Measurements from ENCODE around the gene HMGN5.

HMGN5 gene, protein sequence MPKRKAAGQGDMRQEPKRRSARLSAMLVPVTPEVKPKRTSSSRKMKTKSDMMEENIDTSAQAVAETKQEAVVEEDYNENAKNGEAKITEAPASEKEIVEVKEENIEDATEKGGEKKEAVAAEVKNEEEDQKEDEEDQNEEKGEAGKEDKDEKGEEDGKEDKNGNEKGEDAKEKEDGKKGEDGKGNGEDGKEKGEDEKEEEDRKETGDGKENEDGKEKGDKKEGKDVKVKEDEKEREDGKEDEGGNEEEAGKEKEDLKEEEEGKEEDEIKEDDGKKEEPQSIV

DNA sequence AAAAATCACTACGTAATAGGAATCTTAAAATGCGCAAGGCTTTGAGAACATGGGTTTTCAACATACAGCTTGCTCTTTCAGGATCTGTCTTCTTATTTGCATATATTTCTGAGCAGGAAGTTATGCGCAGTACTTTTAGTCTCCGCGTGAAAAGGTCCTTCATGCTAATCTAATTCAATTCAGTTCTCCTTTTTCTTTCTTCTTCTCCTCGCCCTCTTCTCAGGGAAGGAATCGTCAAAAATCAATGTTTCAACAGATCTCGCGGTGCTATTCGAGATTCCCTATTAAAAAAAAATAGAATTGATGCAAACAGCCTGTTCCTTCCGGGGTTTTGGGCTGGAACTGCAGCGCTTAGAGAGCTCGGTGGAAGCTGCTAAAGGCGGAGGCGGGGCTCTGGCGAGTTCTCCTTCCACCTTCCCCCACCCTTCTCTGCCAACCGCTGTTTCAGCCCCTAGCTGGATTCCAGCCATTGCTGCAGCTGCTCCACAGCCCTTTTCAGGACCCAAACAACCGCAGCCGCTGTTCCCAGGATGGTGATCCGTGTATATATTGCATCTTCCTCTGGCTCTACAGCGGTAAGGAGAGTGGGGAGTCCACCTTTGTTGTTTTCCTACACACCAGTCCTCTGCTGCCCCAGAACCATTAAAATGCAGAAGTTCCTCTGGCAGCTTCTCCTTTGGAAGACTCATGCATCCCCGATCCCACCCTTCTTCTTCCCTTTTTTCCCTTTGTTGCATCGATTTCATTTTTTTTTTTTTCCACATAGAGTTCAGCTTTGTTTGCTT is at the start of gene HMGN5, which contains the start of gene SH3BGRL:
Gene HMGN5 (minus strand): TSS at position 243 of the 785 bp plus-strand sequence. CDS start 80,364 bp downstream, outside the sequence.
Gene SH3BGRL (plus strand): TSS at position 432 of the 785 bp plus-strand sequence. CDS start 99 bp downstream, at position 531.
- peak; percentile 76 for DNase-seq

DNA sequence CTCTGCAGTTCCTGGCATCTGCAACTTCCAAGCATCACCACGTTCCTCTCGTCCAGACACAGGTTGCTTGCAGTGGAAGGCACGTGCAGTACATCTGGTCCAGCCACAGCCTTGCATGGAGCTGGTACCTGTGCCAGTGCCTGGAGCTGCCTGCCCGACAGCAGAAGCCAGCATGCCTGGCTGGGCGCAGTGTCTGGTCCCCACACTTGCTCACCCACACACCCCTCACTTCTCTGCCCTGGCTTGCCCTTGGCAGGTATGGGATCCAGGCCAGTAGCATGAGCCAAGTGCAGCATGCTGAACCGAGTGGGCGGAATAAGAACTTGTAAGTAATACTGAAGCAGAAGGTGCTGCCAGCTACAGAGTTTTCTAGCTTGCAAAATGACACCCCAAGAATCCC is 40.0 kb upstream of the HMGN5 start:
- DNase-seq = no peak

GRCh38 chrX:81240701-81241331 is 39.1 kb upstream of the HMGN5 start:
- no peak for DNase-seq

DNA sequence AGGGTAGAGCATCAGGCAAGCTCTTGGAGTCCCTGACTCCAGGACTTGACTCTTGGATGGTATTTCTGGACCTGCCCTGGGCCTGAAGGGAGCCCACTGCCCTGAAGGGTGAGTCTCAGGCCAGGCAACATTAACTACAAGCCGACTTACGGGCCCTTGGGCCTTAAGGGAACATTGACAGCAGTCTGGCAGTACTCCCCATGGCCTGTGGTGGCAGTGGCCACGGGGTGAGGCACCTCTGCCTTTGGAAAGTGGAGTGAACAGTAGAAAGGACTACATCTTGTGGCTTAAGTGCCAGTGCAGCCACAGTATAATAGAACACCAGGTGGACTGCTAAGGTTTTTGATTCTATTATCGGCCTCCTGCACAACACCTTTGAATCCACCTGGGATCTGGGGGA is 36.5 kb upstream of the HMGN5 start:
- no peak for DNase-seq

DNA sequence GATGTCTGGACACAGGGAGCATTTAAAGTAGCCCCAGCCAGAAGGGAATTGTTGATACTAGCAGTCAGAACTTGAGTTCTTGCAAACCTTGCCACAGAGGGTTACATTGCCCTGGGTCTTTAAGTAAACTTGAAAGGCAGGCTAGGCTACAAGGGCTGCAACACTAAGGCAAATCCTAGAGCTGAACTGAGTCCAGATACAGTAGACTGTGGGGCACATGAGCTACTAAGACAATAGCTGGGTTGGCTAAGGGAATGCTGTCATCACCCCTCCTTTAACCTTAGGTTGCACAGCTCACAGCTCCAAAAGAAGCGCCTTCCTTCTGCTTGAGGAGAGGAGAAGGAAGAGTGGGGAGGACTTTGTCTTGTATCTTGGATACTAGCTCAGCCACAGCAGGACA is 35.8 kb upstream of the HMGN5 start:
- no peak for DNase-seq

DNA sequence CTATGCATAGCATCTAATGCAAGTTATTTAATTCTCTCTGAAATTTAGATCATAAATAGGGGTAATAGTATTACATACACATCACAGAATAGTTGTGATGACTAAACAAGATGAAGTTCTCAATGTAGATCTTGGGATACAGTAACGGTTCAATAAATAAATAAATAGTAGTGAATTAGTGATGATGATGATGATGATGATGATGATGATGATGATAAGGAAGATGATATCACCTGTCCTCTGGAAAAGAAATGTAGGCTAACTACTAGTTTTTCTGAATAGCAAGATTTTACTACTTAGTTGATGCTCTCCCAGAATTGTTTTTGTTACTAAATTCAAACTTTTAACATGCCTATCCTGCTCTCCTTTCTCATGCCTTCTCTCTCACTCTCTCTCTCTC is 30.5 kb upstream of the HMGN5 start:
- DNase-seq = no peak

- no peak for DNase-seq
These were observed 29.8 kb upstream of the HMGN5 start for GRCh38 chrX:81231476-81231875.

- DNase-seq = no peak
These were observed 28.2 kb upstream of the HMGN5 start for GRCh38 chrX:81229901-81230300.

GRCh38 chrX:81229229-81229628 is 27.5 kb upstream of the HMGN5 start:
- DNase-seq = no peak

DNA sequence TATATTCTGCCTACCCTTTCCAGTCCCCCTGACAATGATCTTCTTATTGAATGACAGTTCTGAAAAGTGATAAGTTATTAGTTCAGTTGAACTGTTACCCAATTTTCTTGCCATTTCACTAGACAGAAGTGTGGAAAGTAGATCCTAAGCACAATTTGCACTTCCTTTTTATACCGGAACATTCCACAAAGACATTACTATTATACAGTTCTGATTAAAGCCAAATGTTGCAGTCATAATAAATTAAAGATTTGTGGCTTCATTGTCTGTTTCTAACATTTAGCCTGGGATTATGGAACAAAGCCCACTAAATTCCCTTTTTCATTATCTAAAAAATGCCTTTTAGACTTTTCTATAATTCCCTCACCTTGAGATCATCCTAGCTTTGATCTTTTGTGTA is 14.0 kb upstream of the HMGN5 start:
- DNase-seq = no peak

- DNase-seq = no peak
These were observed 7.2 kb upstream of the HMGN5 start for GRCh38 chrX:81208916-81209315.

- DNase-seq = no peak
These were observed 4.8 kb upstream of the HMGN5 start for GRCh38 chrX:81206476-81206875.

DNA sequence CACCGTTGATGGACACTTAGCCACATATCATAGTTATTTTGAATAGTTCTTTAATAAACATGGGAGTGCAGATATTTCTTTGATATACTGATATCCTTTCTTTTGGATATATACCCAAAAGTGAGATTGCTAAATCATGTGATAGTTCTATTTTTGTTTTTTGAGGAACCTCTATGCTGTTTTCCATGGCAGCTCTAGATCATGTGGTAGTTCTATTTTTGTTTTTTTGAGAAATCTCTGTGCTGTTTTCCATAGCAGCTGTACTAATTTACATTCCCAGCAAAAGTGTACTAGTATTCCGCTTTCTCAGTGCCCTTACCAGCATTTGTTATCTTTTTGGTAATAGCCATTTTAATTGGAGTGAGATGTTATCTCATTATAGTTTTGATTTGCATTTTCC is 3.8 kb upstream of the HMGN5 start:
- no peak for DNase-seq

DNA sequence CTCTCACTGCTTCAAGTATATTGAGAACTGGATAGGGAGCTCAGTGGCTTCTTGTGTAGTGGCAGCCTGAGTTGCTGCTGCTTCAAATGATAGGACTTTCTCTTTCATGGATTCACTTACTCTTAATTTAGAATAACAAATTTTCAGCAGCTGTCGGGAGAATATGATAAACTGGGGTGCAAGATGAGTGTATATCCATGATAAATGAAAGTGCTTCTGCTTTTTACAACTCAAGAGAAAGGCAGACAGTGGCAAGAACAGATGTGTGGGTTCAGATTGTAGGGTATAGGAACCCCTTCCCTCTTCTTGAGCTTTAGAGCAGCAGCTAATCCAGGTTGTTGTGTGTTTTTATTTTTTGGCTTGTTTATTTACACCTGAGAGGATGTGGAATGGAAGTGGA is 1.2 kb upstream of the HMGN5 start:
- no peak for DNase-seq

GRCh38 chrX:81202456-81202819 is 725 bp upstream of the HMGN5 start:
- no peak for DNase-seq

DNA sequence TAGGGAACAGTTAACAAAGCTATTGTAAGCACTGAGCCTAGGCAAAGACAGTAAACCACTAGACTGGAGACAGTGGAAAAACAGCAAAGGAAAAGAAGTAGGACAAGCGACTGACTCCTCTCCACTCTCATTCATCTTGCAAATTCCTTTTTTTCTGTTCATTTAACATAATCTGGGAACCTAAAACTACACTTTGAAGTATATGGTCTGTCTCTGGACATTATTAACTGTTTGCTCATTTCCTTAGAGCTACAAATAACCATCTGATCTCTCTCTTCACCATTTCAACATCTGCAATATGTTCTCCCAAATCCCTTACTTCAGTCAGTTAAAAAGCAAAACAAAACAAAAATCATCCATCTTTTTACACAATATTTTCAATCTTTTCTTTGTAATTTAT is 642 bp downstream of the HMGN5 start:
- no peak for DNase-seq

GRCh38 chrX:81195712-81196111 is 6.0 kb downstream of the HMGN5 start:
- peak; percentile 71 for DNase-seq

GRCh38 chrX:81195259-81195658 is 6.5 kb downstream of the HMGN5 start:
- DNase-seq = no peak

DNA sequence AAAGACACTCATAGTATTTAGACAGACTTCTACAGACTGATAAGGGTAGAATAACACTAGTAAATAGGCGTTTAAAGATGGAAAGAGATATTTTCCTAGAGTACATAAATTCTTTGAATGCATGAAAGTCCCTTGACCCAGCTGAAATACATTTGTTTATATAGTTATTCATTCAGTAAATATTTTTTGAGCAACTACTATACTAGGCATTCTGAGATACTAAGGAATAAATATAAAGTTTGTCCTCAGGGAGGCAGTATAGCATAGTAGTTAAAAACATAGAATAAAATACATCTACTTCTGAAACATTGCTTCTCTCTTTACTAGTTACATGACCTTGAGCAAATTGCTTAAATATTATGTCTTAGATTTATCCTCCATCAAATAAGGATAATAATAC is 27.4 kb downstream of the HMGN5 start:
- no peak for DNase-seq

DNA sequence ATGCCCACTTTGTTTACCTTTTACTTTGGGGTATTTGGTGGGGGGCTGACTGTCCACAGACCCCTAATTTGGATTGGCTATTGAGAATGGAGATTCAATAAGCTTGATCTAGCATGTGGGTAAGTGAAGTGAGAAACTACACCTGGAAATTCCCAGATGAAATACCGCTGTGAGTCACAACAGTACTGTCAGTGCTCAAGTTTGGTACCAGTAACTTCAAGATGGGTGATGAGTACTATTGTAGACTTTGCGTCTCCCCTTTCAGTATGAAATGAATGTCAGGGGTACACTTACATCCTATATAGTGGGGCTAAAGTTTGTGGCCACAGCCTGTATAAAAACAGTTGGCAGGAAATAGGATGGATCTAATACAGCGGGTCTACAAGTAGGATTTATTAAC is 33.3 kb downstream of the HMGN5 start:
- no peak for DNase-seq

- peak; percentile 85 for DNase-seq
These were observed 80.0 kb downstream of the HMGN5 start for GRCh38 chrX:81121513-81122363.

GRCh38 chrX:81120936-81121371 is 80.8 kb downstream of the HMGN5 start:
- peak; percentile 46 for DNase-seq

All from CD4-positive, alpha-beta T cell treated with Interleukin-17A for 4 hours (primary cell).